Central memory CD4-positive, alpha-beta T cell (primary cell): ENCODE measurements around the gene GLYAT.

Source experiments
- DNase-seq: peaks from one replicate; pipeline ENCODE4 v3.0.0; 2022

The GLYAT gene

DNA sequence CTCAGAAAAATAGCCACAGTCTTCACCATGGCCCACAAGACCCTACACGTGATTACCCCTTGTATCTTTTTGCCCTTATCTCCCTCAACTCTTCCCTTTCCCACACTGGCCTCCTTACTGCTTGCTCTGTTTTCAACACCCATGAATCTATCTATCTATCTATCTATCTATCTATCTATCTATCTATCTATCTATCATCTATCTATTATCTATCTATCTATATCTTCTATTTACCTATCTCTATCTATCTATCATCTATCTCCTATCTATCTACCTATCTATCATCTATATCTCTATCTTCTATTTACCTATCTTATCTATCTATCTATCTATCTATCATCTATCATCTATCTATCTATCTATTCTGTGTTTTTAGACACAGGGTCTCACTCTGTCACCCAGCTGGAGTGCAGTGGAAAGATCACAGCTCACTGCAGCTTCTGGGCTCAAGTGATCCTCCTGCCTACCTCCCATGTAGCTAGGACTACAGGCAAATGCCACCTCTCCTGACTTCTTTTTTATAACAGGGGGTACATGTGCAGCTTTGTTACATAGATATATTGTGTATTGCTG, 55.1 kb downstream of the GLYAT start:
- DNase-seq = no peak

DNA sequence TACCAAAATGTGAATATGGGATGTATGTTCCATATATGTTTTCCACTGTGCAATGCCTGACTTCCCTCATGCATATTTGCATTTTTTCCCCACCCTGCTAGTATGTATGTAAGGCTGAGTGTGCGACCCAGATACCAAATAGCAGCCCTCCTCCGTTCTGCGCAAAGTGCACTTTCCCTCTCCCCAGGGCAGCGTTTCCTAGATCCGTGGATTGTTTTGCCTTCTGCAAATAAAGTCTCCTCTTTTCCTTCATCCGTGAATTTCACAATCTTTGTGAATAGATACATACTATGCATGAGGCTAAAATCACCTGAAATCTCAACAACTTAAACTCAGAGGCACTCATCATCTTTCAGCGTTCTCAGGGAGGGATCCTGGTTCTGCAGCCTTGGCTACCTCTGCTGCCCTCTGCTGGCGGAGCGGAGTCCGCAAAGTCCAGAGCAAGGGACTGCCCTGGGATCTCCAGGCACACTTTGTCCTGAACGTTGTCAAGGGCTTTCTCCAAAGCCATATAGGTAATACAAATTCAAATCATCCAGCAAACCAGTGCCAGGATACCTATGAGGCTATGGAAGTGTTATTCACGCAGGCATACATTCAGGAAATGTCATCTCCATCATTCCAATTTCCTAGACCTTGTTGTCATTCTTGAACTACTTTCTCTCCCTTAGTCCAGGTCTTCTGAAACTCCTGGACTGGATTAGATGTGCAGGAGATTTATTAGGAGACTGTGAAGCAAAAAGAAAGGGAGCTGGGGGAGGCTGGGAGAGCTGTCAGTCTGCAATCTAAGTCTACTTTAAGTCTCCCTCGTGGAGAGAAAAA, 56.2 kb downstream of the GLYAT start:
- DNase-seq = peak; percentile 33

DNA sequence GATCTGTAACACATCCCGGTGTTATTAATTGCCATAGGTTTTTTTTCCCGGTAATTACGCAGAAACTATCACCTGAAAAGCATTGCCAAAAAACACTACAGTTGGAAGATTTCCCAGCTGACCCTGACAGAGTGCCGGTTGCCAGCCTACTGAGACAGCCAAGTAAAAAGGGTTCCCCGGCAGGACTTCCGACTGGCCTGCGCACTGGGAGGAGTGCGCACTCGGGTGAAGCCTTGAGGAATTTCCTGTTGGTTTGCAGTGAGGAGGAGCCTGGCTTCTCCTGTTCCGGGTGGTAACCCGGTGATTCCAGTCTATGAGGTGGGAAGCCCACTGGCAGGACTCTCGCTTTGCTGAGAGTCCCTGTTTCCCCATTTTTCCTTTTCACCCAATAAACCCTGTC, 57.1 kb downstream of the GLYAT start:
- DNase-seq = no peak

DNA sequence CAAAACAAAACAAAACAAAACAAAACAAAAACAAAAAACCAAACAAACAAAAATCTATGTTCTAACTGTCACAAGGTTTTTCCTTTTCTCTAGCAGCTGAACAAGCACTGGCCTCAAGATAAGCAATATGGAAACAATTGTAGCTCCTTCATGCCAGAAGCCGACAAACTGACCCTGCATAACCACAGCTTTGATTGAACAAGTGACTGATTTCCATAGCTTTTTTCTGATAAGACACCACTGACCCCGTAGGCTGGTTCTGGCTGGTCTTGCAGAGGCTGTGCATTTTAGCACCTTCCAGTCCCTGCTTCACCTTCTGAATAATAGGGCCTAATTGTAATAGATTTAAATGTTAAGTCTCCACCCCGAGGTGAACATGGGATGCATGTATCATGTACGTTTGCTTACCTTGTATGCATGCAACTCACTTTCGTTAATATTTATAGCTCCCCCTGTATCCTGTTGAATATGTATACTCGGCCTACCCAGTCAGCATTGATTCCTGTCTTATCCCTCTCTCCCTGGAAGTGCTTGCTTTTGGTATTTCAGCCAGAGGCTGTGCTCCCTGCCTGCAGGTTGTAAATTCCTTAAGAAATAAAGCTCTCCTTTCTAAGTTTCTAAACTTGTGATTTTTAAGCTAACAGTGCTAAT, 59.6 kb downstream of the GLYAT start:
- DNase-seq = no peak

DNA sequence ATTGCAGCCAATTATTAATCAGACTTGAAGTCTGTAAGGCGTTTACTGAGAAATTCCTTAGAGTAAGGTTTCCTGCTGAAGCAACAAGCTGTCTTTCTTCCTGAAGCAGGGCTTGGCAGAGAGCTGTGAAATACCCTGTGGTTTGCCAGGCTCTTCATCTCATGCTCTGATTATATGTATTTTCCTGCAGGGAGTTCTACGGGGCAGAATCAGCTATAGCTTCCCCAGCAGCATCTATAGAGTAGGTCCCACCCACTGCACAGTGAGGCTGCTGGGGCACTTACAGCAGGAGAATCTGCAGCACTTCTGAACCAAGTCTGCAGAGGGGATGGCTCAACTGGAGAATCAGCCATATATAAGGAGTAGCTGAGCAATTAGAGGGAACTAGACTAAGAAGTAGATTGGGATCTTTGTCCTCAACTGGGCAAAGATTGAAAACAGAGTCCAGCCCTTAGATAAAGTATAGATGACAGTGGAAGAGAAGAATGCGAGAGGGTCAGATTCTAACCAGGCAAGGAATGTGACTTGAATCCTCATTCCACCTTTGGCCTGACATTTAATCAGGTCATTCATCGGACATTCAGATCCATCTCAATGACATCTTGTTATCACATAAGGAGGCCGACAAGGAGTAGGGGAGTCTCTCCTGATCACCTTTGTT, 71.7 kb downstream of the GLYAT start:
- no peak for DNase-seq

DNA sequence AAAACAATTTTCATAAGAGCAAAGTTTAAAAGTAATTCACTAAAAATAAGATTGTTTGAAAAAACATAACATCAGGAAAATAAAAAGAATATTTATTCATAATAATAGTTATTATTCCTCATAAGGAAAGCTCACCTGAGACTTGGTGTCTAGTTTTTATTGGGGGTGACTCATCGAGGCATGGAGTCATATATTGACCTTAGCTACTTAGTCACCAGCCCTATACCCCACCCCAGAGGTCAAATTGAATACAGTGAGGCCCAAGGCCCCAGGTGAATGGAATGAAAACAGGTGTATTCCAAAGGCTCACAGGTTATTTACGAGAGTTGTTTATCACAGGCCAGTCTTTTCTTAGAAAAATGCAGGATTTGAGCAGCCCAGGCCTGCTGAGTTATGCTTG, 72.3 kb downstream of the GLYAT start:
- no peak for DNase-seq
